SJSA1 (cell line): ENCODE data around the gene ZNF124. TPM values are rescaled to one million over a fixed set of nuclear protein-coding genes. Genes with fewer than 3 reads are reported as not detected.
"Not testable (repeated sequence)": the region's sequence is repeated elsewhere in the genome, so short reads cannot be mapped to it uniquely, and the experiment has no call there.

ENCODE experiments used
- DNase-seq, 2 experiments: peaks; one replicate each; pipeline ENCODE4 v3.0.0-alpha.2; 2015 to 2020; ENCODE audit warnings: low spot score in 2 of 2, low read depth in 1 of 2
- H3K27ac ChIP-seq: fragments of 250-450 bp; sonication (Bioruptor Pico); 2 replicates; pipeline ENCODE4 v1.5.1; 2020; ENCODE audit warnings: mild to moderate bottlenecking, moderate library complexity
- H3K27me3 ChIP-seq: fragments of 250-450 bp; sonication (Bioruptor Pico); replicated peaks from 2 replicates; pipeline ENCODE4 v1.5.1; 2020; ENCODE audit warnings: mild to moderate bottlenecking, moderate library complexity
- H3K36me3 ChIP-seq: fragments of 250-450 bp; sonication (Bioruptor Pico); 2 replicates; pipeline ENCODE4 v1.5.1; 2020; ENCODE audit warnings: mild to moderate bottlenecking
- H3K4me1 ChIP-seq: fragments of 250-450 bp; sonication (Bioruptor Pico); replicated peaks from 2 replicates; pipeline ENCODE4 v1.6.1; 2021; ENCODE audit warnings: mild to moderate bottlenecking
- H3K4me3 ChIP-seq: fragments of 250-450 bp; sonication (Bioruptor Pico); 2 replicates; pipeline ENCODE4 v1.5.1; 2020; ENCODE audit warnings: mild to moderate bottlenecking
- H3K9me3 ChIP-seq: fragments of 250-450 bp; sonication (Bioruptor Pico); replicated peaks from 2 replicates; pipeline ENCODE4 v1.5.1; 2020; ENCODE audit warnings: mild to moderate bottlenecking
- total RNA-seq: library from RNA; depleted of rRNA; stranded (reverse); fragments of >200 nt; shearing (Covaris generic); gene quantifications from 2 replicates; pipeline ENCODE4 v1.2.3, GENCODE V29; 2014; rRNA removed

The ZNF124 gene
- 17.7 and 28.5 TPM in 2 replicates for total RNA-seq

DNA sequence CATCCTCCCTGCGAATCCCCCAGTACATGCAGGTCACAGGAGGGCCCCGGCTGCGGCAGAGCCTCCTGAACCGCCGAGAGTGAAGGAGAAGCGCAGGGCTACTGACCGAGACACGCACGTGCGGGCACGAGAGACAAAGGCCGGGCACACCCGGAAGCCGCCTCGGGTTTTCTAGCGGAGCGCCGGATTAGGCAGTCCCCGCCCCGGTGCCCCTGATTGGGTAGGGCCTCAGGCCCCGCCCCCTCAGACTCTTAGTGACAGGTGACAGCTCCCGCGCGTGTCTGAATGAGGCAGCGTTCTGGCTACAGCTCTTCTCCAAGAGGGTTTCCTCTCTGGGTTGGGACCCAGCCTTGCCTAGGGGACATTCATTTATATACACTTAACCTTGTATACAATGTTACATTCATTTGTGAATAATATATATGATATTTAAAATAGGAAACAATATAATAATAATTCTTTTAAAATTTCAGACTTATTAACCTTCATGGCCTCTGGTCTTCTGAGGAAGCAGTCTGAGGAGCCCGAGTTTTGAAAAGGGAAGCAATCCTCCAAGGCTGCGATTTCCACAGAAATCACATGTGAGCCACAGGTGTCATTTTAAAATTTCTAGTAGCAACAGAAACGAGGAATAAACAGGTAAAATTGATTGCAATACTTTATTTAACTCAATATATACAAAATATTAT lies at the start of gene ZNF124:
Gene ZNF124 (minus strand): TSS at position 146 of the 689 bp plus-strand sequence. CDS start 143 bp downstream, at position 3.
- H3K4me1 ChIP-seq, H3K36me3 ChIP-seq, H3K27me3 ChIP-seq, DNase-seq, H3K4me3 ChIP-seq, H3K27ac ChIP-seq, H3K9me3 ChIP-seq: not testable (repeated sequence)

DNA sequence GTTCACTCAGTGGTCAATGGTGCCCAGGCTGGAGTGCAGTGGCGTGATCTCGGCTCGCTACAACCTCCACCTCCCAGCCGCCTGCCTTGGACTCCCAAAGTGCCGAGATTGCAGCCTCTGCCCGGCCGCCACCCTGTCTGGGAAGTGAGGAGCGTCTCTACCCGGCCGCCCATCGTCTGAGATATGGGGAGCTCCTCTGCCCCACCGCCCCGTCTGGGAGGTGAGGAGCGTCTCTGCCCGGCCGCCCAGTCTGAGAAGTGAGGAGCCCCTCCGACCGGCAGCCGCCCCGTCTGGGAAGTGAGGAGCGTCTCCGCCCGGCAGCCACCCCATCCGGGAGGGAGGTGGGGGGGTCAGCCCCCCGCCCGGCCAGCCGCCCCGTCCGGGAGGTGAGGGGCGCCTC lies 48.5 kb upstream of the ZNF124 start:
- not testable (repeated sequence) for H3K27me3 ChIP-seq, DNase-seq, H3K4me3 ChIP-seq, H3K27ac ChIP-seq, H3K36me3 ChIP-seq, H3K9me3 ChIP-seq, H3K4me1 ChIP-seq

DNA sequence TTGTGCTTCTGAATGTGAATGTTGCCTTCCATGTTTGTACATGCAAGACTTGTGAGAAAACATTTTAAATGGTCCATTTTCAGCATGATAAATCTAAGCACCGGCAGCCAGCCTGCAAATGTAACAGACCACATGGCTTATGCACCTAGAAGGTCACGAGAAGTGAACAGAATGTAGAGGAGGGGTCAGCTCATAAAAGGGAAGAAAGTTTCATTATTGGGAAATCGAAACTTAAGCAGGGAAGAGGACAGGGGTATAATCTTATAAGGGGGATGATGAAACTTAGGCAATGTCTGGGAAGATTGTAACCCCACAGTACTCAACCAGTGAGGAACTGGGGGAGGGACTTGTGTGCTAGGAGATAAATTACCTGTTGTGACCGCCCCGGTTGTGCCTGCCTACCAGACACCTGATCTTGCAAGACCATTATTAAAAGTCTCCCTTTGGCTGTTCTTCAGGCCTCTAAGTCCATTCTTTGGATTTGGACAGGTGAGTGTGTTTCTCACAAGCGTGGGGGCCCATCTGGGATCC lies 46.4 kb upstream of the ZNF124 start:
- H3K4me3 ChIP-seq = no peak overlapping the region
- H3K27ac ChIP-seq = no peak overlapping the region
- H3K36me3 ChIP-seq = no peaks in the 10 kb centered on the region
- no peaks in the 10 kb centered on the region for H3K27me3 ChIP-seq
- no peaks in the 10 kb centered on the region for H3K9me3 ChIP-seq
- DNase-seq = no peak
- no peaks in the 10 kb centered on the region for H3K4me1 ChIP-seq

DNA sequence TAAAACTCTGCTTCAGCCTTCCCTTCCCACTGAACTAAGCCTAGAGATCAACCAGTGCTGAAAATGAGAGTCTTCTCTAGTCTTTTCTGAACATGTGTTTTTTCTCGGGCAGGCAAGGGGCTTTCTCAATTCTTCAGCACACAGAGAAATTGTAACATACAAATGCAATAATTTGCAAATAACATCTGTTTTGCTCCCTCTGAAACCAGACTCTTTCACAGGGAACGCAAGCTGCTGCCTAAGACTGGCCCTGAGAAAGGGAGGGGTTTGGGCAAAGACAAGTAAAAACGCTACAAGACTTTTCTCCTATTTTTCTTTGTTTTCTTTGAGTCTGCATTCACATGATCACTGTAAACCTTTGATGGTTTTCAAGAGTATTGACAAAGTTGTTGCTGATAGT lies 44.4 kb upstream of the ZNF124 start:
- Histone ChIP-seq H3K36me3 (no peaks in the 10 kb centered on the region), H3K27me3 (no peaks in the 10 kb centered on the region), H3K9me3 (no peaks in the 10 kb centered on the region), H3K27ac (no peak overlapping the region), H3K4me1 (no peaks in the 10 kb centered on the region), H3K4me3 (no peak overlapping the region)
- DNase-seq = no peak

DNA sequence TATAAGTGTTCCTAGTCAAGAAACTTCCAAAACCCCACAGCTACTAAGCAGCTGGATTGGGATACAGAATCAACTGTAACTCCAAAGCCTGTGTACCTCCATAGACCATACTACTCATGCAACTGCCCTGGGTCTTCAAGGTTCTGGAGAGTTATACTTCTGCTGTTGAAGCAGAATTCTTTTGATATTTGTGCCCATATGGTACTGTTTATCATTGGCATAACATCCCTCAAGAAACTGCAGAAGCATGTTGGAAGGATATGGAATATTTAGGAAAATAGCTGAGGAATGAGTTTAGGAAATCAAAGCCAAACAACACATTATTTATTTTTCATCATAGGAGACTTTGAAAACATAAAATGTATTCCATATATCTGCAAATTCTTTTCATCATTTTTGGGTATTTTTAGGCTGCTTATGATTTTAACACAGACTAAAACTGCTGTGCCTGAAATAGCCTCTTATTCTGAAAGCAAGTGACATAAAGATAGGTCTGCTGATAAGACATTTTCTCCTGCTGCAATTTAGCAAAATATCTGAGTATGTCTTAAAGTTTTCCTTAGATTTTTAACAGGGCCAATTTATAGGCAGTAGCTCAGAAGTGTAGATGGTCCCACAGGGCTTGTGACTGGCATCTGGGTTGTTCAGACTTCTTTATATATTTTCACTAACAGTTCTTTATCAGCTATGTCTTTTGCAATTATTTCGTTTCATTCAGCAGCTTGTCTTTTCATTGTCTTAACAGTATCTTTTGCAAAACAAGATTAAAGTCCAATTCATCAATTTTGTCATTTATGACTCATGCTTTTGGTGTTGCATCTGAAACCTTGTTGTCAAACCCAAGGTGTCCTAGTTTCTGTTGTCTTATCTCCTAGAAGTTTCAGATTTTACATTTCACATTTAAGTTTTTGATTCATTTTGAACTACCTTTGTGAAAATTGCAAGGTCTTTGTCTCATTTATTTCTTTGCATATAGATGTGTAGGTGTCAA lies 41.1 kb upstream of the ZNF124 start:
- Histone ChIP-seq H3K4me1 (peaks cover 9% of the 10 kb centered on the region), H3K4me3 (no peak overlapping the region), H3K27me3 (no peaks in the 10 kb centered on the region), H3K27ac (no peak overlapping the region), H3K36me3 (peaks cover 21% of the 10 kb centered on the region), H3K9me3 (no peaks in the 10 kb centered on the region)
- no peak for DNase-seq

DNA sequence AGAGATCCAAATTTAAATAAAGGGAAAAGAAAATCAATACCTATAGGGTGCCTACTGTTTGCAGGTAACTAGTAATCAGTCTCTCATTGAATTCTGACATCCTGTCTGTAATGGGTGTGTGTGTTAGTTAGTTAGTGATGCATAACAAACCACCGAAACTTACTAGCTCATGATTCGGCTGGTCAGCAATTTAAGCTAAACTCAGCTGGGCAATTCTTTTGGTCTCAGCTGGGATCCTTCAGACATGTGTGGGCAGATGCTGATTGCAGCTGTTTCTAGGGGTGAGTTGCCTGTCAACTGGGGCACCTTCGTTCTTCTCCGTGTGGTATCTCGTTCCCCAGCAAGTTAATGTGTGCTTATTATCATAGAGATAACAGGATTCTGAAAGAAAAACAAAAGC lies 40.2 kb upstream of the ZNF124 start:
- no peak overlapping the region for H3K4me3 ChIP-seq
- no peaks in the 10 kb centered on the region for H3K27me3 ChIP-seq
- no peaks in the 10 kb centered on the region for H3K9me3 ChIP-seq
- DNase-seq = no peak
- peaks cover 29% of the 10 kb centered on the region for H3K36me3 ChIP-seq
- H3K4me1 ChIP-seq = peaks cover 9% of the 10 kb centered on the region
- H3K27ac ChIP-seq = no peak overlapping the region

DNA sequence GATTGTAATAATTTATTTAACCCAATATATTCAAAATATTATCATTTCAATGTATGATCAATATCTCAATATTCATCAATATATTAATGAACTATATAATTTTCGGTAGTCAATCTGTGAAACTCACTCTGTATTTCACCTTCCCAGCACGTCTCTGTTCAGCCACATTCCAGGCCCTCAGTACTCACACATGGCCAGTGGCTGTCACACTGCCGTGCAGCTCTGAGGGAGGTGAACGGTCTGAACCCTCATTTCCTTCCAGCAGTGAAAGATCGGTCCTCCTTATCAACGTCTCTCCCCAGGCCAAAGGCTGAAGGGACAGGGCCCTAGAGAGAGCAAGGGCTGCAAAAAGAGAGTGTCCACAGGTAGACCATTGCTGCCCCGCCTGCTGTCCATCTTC lies 39.5 kb upstream of the ZNF124 start:
- Histone ChIP-seq H3K27ac (no peak overlapping the region), H3K36me3 (peaks cover 32% of the 10 kb centered on the region), H3K27me3 (no peaks in the 10 kb centered on the region), H3K4me1 (peaks cover 9% of the 10 kb centered on the region), H3K4me3 (no peak overlapping the region), H3K9me3 (no peaks in the 10 kb centered on the region)
- no peak for DNase-seq

DNA sequence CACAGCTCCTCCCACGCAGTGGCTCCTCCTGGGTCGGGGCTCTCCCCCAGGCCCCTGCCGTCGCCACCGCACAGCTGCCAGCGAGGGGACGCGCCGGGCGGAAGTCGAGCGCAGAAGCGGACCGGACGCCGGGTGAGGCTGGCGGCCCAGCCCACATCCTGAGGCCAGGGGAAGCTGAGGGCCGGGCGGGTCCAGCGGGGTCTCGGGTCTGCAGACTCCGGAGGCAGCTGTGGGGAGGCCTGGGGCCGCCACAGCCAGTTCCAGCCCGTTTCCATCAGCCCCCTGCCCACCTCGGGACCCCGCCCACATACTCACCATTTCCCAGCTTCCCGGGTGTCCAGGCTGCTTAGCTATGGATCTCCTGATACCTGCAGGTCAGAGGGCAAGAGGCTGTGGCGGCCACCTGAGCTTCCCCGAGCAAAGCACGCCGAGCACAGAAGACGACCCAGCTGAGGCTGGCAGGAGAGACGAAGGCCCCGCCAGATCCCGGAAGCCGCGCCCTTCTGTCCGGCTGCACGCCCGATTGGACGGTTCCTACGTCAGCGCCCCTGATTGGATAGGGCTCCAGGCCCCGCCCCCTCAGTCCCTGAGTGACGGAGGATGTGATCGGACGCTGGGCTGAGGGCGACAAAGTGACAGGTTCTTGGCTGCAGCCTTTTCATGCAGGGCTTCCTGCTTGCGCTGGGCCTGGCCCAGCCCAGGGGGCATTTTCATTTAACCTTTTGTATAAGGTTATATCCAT lies 38.7 kb upstream of the ZNF124 start:
- Histone ChIP-seq H3K9me3 (no peaks in the 10 kb centered on the region; the same call in 1 of the 2 replicates), H3K36me3 (peaks cover 39% of the 10 kb centered on the region), H3K4me1 (peaks cover 9% of the 10 kb centered on the region), H3K27ac (peak overlapping the region; percentile 87), H3K27me3 (no peaks in the 10 kb centered on the region), H3K4me3 (peak overlapping the region; percentile 89)
- peak; percentile 85 to 96 for DNase-seq

DNA sequence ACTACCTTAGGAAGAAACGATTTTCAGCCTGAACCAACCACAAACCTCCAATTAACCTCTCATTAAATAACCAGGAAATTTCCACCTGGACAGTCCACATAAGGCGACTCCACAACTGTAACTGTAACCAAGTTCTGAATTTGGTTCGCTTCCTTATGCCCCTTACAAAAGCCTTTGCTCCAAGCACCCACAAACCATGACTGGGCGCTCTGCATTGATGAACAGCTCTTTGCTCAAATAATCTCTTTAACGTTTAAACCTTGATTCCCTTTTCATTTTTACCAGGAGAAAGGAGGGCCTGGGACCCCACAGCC lies 38.2 kb upstream of the ZNF124 start:
- Histone ChIP-seq H3K36me3 (peaks cover 40% of the 10 kb centered on the region), H3K4me3 (peak overlapping the region; percentile 89), H3K4me1 (peaks cover 9% of the 10 kb centered on the region), H3K9me3 (no peaks in the 10 kb centered on the region; the same call in 1 of the 2 replicates), H3K27ac (peak overlapping the region; percentile 87), H3K27me3 (no peaks in the 10 kb centered on the region)
- DNase-seq = no peak

DNA sequence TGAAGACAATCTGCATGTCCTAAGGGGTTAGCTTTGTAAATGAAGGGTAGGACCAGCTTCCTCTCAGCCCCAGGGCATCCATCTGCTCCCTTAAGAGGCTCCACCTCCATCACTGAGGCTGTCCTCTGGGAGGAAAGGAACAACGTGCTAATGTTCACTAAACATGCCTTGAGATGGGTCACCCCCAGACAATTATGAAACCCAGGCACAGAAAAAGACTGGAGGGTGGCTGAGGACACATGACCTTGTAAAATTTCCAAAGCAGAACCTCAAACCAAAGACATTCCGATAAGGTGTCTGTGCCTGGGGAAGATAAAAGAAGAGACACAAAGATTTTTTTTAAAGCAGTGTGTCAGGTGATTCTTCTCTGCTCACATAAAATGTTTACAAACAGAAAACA lies 37.6 kb upstream of the ZNF124 start:
- no peaks in the 10 kb centered on the region; the same call in 1 of the 2 replicates for H3K9me3 ChIP-seq
- DNase-seq = no peak
- H3K4me1 ChIP-seq = peaks cover 12% of the 10 kb centered on the region
- peaks cover 40% of the 10 kb centered on the region for H3K36me3 ChIP-seq
- H3K27me3 ChIP-seq = no peaks in the 10 kb centered on the region
- no peak overlapping the region for H3K27ac ChIP-seq
- peak overlapping the region; percentile 89 for H3K4me3 ChIP-seq

DNA sequence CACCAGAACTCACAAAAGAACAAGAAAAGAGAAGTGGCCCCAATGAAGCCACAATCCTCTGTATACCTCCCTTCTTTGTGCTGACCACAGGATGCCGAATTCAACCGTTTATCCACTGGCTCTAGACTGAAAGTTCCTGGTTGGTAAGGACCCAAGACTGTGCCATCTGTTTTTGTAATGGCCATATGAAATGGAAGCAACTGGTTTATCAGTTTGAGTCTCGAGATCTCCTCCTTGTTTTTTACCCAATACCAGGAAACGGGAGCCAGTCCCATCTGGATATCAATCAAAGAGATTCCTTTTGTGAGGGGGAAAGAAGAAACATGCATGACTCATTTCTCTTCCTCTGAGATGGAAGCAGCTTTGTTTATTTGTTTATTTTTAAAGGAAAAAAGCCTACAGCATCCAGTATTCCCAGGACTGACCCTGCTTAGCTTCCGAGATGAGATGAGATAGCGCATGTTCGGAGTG lies 32.4 kb upstream of the ZNF124 start:
- DNase-seq = peak in 1 of 2 experiments; percentile 8
- peaks cover 78% of the 10 kb centered on the region for H3K36me3 ChIP-seq

DNA sequence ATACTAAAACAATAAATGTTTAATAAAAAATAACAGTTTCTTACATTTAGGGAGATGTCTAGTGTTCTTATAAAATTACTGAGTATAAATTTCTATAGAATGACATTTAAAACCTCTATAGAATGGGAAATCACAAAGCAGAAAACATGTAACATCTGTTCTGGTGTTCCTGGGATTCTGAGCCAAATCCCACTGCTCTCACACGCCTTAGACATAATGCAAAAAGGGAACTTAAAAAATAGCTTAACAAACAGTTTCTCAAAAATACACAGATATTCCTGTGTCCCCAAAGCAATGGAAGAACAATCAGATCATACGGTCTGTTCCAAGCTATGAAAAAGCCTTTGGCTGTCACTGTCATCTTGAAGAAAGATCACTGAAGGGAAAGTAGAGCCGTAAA lies 27.0 kb upstream of the ZNF124 start:
- no peaks in the 10 kb centered on the region for H3K27me3 ChIP-seq
- H3K9me3 ChIP-seq = peaks cover 3% of the 10 kb centered on the region; the same call in 1 of the 2 replicates
- H3K27ac ChIP-seq = no peak overlapping the region
- no peak overlapping the region for H3K4me3 ChIP-seq
- no peaks in the 10 kb centered on the region for H3K4me1 ChIP-seq
- H3K36me3 ChIP-seq = peaks cover 81% of the 10 kb centered on the region
- no peak for DNase-seq

More for the DNA sequence above, 32.4 kb upstream of the ZNF124 start:
- peaks cover 7% of the 10 kb centered on the region; the same call in 1 of the 2 replicates for H3K4me1 ChIP-seq
- H3K27ac ChIP-seq = no peak overlapping the region
- H3K9me3 ChIP-seq = peaks cover 3% of the 10 kb centered on the region; the same call in 1 of the 2 replicates
- H3K4me3 ChIP-seq = no peak overlapping the region
- no peaks in the 10 kb centered on the region for H3K27me3 ChIP-seq

DNA sequence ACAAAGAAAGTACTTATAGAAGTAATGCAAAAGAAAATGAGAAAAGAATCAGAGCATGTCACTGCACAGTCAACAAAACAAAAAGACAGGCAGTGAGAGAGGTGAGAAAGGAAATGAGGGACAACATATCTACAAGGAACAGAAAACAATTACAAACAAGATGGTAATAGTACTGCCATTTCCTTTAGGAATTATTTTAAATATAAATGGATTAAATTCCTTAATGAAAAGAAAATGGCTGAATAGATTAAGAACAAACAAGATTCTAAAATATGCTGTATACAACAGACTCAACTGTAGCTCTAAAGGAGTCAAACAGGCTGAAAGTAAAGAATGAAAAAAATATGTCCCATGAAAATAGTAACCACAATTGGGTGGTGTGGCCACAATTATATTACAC lies 22.1 kb upstream of the ZNF124 start:
- H3K36me3 ChIP-seq = peaks cover 60% of the 10 kb centered on the region

More for the DNA sequence above, 22.1 kb upstream of the ZNF124 start:
- Histone ChIP-seq H3K9me3 (peaks cover 12% of the 10 kb centered on the region), H3K27ac (no peak overlapping the region), H3K4me3 (no peak overlapping the region), H3K27me3 (no peaks in the 10 kb centered on the region), H3K4me1 (no peaks in the 10 kb centered on the region)
- DNase-seq = no peak
